ENCODE measurements around the gene TAL1.

Gene TAL1

GRCh38 chr1:47229031-47229885, 2.8 kb downstream of the TAL1 start:
- H3K4me3 ChIP-seq (ENCODE audit: low read depth, low read length), result no peak overlapping the region
- no peak for TF ChIP-seq CTCF (IDR thresholded peaks at IDR 0.05; ENCODE audit: insufficient read depth, low read depth, low read length, missing control alignments)
- DNase-seq (ENCODE audit: low read depth), result no peak

DNA sequence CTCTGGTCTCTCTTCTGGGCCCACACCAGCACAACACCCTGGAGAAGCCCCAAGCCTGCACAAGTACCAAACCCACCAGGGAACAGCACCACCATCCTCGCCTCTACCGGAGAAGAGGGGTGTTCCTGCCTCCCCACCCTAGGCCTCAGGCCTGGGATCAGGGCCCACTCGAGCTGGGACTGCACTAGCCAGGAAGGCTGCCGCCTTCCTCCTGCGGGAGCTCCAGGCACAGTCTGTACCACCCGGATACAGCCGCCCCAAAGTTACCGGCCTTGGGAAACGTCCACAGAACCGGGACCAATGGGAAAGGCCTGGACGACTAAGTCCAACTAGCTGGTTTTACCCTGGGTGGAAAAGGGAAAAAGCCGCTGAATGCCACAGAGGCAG, 3.4 kb downstream of the TAL1 start:
- no peak overlapping the region for H3K4me3 ChIP-seq (ENCODE audit: low read depth, low read length)
- TF ChIP-seq CTCF (IDR thresholded peaks at IDR 0.05; ENCODE audit: insufficient read depth, low read depth, low read length, missing control alignments), result no peak
- DNase-seq (ENCODE audit: low read depth), result no peak

DNA sequence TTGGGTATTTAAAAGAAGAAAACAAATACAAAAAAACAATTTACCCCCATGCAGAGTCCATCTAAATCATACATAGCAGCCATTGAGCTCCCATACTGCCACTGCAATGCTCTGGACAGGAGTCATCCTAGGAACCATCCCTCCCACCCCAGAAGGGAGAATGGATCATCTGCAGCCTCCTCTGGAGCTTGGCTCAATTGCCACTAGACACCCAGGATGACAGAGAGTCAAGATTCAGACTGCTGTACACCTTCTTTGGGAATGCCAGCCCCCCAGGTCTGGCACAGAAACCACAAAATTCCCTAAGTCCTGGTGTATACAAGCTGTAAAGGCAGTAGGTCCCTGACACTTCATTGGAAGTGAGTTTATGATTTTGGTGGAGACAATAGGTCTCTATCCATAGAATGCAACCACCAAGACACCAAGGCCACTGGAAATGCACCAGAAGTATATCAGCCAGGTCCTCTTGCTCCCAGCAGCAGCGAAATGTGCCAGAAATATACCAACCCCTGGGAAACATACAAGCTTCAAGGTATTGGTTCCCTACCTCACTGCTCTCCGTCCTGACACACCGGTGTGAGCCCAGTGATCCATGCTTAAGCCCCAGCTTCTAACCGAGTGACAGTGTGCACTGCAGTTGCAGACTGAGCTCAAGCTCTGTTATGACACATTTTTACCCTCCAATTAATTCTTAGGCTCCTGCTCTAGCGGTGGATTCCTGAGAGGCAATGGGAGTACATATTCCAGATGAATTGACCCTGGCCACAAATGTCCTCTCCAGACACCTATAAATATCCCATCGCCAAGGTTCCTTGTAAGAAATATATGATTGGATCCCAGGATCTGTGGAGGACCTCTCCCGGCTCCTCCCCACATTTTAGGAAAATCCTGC, 4.4 kb downstream of the TAL1 start:
- no peak for DNase-seq (ENCODE audit: low read depth)
- no peak for TF ChIP-seq CTCF (IDR thresholded peaks at IDR 0.05; ENCODE audit: insufficient read depth, low read depth, low read length, missing control alignments)
- H3K4me3 ChIP-seq (ENCODE audit: low read depth, low read length), result no peak overlapping the region

- TF ChIP-seq CTCF (IDR thresholded peaks at IDR 0.05; ENCODE audit: insufficient read depth, low read depth, low read length, missing control alignments), result no peak
- no peak for DNase-seq (ENCODE audit: low read depth)
- H3K4me3 ChIP-seq (ENCODE audit: low read depth, low read length), result no peak overlapping the region
These were observed 5.2 kb downstream of the TAL1 start for GRCh38 chr1:47226839-47227215.

GRCh38 chr1:47226121-47226838, 5.7 kb downstream of the TAL1 start:
- no peak for TF ChIP-seq CTCF (IDR thresholded peaks at IDR 0.05; ENCODE audit: insufficient read depth, low read depth, low read length, missing control alignments)
- H3K4me3 ChIP-seq (ENCODE audit: low read depth, low read length), result no peak overlapping the region
- DNase-seq (ENCODE audit: low read depth), result no peak

DNA sequence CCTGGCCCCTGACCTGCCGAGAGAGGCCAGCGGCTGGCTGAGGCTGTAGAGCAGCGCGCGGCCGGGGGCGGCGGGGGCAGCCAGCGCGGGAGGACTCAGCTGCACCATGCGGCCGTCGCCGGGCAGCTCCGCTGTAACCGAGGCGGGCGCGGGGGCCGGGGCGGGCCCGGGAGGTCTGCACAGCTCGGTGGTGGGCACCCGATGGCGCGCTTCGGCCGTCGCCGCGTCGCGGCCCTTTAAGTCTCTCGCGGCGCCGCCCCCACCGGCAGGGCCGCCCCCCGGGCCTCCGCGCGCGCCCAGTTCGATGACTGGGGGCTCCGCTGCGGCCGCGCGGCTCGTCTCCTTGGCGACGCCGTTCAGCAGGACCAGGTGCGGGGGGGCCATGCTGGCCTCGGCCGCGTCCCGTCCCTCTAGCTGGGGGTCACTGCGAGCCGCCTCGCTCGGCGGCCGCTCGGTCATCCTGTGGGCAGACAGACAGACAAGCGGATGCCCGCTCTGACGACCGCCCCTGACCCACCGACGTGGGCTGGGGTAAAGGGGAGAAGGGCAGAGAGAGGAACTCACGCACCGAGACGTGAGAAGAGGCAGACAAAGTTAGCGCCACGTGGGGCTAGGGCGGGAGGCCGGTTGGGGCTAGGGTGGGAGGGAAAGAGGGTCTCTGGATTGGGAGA, 6.5 kb downstream of the TAL1 start:
- TF ChIP-seq CTCF (IDR thresholded peaks at IDR 0.05; ENCODE audit: insufficient read depth, low read depth, low read length, missing control alignments), result no peak
- DNase-seq (ENCODE audit: low read depth), result no peak
- H3K4me3 ChIP-seq (ENCODE audit: low read depth, low read length), result no peak overlapping the region

Measured in GM12865 (cell line).